Activated CD4-positive, alpha-beta T cell treated with anti-CD3 and anti-CD28 coated beads for 48 hours (primary cell): Measurements from ENCODE around the gene DMBT1.

Source experiments
- DNase-seq: peaks from one replicate; pipeline ENCODE4 v3.0.0-alpha.2; 2020

The DMBT1 gene

DNA sequence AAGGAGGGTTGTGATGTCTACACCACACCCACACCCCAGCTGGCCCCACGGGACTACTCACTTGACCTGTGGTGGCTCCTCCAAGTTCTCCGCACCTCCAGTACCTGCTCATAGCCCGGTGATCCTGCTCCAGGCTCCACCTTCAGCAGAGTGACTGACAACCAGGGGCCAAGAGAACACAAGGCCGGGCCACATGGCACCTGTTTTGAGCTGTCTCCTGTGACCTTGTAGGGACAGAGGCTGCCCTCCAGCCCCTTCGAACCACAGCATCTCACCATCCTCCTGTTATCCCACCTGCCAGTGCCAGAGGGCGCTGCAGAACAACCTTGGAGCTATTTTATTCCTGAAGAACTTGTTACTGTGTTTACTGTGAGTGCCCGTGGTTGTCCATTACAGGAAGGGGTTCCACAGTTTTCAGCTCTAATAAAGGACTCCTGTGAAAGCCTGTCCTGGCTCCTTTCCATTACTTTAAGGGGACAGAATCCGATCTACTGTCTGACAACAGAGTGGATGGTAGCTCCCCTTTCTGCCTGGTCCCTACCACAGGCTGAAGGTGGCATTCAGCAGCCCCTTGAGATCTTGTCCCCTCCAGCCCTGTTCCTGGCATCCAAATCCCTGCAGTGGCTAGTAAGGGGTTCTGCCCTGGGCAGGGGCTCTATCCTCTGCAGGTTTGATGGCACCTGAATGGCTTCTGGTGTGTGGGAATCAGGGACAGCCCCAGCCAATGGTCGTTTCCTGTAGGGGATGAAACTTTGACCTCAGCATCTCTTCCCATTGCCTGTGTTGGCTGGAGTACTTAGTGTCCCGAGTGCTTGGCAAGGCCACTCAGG, 88.3 kb downstream of the DMBT1 start:
- peak; percentile 56 for DNase-seq

DNA sequence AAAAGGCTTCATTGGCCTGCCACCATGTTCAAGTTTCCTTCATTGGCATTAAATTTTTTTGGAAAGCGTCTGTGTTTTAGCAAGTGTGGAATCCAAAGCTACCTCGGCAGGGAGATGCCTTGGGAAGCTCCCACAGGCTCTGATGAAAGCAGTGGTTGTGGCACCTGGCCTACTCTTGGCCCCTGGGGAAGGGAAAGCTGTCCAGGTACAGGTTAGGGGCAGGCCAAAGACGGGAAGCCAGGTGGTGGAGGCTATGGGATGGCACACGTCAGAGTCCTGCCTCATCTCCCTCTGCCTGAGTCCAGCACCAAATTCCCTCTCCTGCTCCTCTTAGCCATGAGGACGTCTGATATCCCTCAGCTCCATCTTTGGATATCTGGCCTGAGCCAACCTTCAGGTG, 89.3 kb downstream of the DMBT1 start:
- no peak for DNase-seq

DNA sequence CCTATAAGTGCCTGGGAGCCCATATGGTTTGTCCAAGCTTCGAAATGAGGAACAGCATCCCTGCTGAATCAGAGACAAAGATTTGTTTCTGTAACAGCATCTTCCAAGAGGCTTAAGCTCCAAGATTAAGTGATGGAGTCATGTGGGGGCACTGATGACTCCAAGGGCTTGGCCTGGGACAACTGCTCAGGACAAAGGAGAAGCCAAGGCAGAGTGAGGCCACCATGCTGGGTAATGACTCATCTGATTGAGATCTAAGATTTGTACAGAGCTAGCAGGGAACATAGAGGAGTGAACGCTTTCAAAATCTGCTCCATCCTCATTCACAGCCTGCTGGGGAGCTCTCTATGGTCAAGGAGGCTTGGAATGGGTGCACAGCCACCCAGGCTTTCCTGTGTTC, 89.8 kb downstream of the DMBT1 start:
- DNase-seq: no peak

DNA sequence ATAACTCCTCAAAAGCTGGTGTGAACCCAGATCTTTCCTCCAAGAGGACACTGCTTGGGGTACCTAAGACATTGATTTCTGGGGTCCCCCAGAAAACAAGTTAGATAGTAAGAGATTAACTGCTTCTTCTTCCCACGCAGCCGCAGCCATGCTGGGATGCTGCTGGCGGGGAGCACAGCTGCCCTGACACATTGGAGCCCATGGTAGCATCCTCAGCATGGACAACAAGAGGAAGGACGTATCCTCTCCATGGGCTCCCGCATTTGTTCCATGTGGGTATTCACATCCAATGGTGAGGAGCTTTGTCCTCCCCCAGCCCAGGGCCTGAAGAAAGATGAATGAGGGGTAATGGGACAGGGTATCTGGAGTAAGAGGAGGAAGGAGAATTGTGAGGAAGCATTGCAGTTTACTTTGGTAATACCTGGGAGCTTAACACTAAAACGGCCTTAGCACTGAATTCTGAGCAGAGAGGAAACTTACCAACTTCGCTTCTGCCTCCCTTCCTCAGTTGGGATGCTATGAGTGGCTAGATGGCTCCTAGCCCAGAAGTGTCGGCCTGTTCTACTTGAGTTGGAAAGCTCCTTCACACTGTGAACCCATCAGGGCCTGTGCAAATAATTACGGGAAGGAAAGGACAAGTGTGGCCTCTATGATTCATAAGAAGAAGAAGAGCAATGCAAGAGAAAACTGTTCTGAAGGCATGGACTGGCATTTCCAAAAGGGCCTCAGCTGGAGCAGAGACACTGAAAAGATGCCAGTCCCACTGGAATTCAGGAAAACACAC, 95.2 kb downstream of the DMBT1 start:
- DNase-seq: no peak

DNA sequence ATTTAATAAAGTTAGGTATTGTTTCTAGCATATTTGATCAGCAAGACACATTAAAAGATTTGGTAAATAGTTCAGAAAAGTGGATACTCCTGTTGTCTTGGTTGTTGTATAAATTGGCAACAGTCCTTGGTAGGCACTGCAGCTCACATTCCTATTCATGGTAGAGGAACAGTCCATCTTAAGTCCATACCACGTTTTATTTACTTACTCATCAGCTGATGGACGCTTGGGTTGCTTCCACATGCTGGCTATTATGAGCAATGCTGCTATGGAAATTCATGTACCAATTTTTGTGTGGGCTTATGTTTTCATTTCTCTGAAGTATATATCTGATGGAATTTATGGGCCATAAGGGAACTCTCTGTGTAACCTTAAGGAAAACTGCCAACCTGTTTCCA, 95.8 kb downstream of the DMBT1 start:
- no peak for DNase-seq

DNA sequence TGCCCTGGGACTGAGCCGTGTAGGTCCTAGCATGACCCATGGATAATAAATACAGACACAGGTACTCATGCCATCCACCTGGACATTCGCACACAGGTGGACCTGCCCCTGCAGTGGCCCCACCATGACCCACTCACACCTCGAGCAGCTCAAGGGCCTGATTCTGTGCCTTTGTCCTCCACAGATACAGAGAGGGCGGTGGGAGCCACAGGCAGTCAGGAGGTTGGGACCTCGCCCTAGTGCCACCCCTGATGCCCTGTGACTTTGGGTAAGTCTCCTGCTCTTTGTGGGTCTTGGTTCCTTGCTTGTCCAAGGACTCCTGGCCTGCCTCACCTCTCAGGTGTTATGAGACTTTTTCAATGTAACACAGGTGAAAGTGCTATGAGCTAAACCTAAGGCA, 96.2 kb downstream of the DMBT1 start:
- no peak for DNase-seq

DNA sequence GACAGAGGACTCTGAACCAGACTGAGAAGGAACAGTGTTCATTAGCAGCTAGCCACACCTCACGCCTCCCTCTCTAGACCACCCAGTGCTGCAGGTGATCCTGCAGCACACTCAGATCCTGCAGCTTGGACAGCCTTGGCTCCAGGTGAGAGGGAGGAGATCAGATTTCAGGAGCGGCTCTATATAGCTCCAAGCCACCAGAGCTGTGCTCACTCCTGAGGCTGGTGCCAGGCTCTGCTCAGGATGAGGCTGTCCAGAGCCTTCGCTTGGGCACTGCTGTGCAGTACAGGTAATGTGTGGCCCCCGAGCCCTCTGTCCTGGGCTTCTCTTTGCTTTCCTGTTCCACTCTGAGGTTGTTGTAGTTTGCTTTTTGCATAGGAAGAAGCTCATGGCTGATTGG, 96.7 kb downstream of the DMBT1 start:
- DNase-seq: no peak

DNA sequence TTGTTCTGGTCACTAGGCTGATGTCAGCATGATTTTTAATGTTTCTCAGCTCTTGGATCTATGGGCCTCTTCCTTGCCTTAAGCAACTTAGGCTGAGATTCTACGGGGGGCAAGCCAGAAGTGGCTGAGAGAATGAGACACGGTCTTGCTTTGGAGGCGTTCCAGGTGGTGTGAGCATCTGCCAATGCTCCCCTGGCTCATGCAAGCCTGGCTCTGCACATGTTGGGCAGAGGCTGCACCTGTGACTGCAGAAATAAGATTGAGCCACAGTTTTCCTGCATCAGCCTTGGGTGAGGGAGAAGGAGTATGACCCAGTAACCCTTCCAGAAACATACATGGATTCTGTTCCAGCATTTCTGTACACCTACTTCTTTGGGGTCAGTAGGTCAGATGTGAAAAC, 97.2 kb downstream of the DMBT1 start:
- DNase-seq: no peak

DNA sequence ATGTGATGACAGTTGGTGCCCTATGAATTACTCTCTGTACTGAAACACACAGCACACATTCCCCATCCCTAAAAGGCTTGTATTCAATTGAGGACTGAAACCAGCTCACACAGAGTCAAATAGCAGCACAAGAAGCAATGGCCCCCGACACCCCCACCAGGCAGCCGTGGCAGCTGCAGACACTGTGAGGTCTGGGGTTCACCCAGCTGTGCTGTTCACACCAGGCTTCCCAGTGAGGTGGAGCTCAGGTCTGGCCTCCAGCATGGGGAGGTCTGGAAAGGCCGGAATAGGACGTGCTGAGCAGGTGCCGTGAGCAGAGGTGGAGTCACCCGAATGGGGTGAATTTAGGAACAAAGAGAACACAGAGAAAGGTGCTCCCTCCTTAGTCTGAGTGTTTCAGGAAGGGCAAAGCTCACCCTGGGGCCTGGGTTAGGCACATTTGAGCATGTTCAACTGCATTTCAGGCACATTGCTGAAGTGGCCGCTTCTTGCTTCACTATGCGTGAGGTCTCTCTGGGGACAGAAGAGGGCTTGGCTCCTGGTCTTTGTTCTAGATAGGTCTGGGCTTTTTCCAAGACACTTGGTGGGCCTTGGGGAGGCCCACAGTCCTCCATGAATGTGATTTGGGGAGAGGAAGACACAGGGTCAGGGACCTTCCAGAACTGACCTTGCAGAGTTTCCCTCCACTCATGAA, 97.9 kb downstream of the DMBT1 start:
- no peak for DNase-seq

DNA sequence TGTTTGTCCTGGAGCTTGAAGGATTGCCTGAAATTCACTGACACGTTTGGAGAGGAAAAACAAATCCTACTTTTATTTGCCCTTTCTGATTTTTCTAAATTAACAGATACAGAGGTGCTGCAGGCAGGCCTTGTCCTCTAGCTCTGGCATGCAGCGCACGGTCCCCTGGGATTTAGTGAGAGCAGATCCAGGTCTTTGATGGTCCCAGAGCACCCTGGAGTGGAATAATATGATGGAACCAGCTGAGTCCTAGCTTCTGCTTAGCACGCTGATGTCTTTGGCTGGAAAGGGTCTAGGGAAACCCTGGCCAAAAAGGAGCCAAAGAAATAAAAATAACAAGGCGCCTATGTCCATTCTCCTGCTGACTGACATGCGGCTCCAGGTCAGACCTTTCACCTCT, 98.6 kb downstream of the DMBT1 start:
- no peak for DNase-seq

DNA sequence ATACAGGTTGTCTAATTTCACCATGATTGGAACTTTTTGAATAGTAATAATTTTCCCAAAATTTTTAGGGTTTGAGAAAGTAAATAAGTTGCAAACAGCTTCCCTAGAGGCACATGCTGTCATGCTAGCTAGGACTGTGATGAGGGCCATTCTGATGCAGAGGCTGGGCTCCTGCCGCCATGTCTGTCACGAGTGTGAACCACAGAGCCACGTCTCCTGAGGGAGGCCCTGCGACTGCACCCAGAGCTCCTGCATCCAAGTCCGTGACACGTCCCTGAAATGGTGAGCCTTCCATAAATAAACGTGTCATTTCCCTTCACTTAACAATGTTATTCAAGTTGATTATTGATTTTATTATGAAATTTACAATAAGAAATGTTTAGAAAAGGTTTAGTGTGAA, 99.1 kb downstream of the DMBT1 start:
- no peak for DNase-seq

DNA sequence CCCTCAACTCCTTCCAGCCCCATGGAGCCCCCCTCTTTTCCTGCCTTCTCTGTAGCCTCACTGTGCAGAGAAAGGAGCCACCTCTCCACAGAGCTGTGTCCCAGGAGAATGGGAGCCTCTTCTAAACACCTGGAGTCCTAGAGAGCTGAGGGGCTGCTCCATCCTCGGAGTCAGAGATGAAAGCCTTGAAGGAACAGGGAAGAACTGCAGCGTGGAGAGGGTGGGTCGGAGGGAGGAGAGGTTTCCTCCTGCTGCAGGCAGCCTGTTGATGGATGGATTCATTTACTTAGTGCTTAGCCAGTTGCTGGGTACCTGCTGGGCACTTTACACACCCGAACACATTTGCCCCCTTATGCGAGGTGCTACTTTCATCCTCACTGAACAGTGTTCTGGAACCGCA, 100.1 kb downstream of the DMBT1 start:
- no peak for DNase-seq

DNA sequence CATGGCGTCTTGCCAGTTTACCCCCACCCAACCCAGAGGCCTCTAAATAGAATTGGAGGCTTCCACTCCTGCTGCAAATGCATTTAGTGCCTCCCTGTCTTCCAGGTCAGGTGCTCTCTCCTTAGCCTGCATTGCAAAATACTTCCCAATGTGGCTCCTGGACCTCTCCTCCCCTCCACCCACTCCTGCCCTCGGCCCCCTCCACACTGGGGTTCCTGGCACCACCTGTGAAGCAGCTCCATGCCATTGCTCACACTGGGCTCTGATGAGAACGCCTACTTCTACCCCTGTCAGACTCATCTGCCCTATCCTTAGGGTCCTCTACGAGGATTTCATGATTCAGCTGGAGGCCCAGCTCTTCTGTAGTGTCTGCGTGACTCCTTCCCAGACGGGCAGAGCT, 101.7 kb downstream of the DMBT1 start:
- no peak for DNase-seq

DNA sequence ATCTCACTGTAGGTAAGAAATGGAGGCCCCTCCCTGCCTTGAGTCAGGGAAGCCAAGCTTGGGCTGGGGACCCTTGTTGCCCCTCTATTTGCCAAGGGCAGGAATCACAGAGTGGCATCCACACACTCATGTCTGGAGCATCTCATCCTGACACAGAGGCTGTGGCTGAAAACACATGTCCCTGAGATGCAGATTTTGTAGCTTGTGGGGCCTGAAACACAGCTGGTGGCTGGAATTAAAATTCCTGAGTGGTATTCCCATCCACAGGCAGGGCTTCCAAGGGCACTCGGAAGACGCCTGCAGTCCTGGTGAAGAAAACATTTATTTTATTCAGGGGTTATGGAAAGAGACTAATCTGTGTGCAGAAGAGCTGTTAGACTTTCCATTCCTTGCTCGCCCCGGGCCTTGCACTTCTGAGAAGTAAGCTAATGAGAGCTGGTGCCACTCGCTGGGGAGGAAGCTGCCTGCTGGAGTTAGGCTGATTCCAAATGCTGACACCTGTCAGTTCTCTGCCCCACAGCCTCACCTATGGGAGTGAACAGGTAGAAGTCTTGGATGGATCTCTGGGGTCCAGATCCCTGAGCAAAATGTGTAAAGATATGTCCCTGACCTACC, 103.1 kb downstream of the DMBT1 start:
- DNase-seq: no peak

DNA sequence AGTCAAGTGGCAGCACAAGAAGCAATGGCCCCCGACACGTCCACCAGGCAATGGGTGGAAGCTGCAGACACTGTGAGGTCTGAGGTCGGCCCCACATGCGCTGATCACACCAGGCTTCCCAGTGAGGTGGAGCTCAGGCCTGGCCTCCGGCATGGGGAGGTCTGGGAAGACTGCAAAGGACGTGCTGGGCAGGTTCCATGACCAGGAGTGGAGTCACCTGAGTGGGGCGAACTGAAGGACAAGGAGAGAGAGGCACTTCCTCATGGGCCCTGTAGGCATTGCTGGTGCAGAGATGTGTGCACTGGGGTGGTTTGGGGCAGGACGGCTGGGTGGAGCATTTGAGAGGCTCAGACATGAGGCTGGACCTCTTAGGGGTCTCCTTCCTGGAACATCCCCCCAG, 103.9 kb downstream of the DMBT1 start:
- no peak for DNase-seq

DNA sequence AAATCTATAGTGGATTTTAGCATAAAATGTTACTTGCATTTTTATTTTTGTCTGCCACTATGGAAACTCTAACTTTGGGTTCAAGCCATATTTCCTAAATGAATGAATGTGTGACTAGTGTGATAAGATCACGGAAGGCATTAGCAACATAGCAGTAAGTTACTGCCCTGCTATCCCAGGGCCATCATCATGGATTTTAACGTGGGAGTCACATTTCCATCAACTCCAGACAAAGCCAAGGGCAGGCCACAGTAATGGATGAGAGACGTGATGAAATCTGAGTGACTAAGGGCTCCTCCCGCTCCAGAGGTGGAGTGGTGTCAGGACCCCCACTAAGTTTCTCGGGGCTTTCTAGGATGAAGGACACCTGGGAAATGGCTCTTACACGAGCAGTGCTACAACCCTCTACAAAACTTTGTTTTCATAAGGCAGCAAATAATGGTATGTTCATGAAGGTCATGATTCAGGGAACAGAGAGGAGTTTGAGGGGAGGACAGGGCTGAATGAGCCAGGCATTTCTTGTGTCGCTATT, 104.8 kb downstream of the DMBT1 start:
- DNase-seq: no peak

DNA sequence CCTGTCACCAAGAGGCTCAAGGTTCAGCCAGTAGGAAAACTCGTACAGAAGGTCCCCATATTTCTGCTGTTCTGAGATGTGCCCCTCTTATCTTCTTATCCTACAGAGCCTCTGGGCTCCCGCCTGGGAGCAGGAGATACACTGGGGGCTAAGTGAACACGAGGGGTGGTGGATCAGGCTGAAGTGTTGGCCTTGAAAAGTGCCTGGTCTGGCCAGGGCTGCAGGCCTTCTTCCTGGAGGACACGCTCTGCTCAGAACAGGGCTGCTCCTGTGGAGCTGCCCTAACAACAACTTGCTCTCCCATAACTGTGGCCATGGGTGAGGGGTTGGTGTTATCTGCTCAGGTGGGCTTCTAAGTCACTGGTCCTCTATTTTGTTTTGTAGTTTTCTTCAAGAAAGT, 105.4 kb downstream of the DMBT1 start:
- no peak for DNase-seq

DNA sequence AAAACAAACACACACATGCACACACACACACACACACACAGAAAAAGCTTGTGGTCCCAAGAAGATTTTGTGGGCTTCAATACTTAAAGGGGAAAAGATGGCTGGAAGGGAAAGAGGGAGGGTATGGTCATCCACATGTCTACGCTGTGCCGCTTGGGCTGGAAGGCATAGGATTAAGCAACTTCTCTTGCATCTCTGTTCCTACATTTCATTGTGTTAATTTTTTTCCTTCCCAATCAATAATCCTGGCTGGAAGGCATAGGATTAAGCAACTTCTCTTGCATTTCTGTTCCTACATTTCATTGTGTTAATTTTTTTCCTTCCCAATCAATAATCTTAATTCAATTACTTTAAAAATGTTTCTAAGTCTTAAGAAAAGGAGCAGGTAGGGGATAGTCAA, 108.5 kb downstream of the DMBT1 start:
- DNase-seq: no peak

DNA sequence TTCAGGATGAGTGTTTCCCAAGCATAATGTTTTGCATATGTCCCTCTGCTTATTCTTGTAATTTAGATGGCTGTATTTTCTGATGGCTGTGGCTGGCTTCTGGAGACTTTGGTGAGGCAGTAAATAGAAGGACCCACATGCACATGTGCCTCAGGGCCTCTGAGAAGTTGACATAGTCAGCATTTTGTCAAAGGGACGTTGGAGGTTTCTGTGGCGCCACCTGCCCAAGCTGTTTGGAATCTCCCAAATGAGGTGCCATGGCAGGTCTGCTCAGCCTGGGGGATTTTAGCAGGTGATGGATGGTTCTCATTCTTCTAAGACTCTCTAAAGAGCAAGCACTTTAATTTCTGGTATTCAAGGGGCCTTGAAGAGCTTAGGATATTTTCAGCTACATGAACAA, 109.3 kb downstream of the DMBT1 start:
- no peak for DNase-seq

DNA sequence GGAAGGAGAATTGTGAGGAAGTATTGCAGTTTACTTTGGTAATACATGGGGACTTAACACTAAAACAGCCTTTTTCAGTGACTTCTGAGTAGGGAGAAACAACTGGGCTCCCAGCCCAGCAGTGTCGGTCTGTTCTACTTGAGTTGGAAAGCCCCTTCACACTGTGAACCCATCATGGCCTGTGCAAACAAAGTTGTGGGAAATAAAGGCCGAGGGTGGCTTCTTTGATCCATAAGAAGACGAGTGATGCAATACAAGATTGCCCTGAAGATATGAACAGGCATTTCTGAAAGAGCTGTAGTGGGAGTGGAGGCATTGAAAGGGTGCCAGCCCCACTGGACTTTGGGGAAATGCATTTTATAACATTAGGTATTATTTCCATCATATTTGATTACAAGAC, 110.8 kb downstream of the DMBT1 start:
- no peak for DNase-seq

DNA sequence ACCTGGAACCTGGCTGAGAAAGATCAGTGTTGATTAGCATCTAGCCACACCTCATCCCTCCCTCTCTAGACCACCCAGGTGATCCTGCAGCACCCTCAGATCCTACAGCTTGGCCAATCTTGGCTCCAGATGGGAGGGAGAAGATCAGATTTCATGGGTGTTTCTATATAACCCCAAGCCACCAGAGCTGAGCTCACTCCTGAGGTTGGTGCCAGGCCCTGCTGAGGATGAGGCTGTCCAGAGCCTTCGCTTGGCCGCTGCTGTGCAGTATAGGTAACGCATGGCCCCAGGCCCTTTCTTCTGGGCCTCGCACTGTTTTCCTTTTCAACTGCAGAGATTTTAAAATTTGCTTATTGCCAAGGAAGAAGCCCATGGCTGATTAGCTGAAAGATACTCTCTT, 112.1 kb downstream of the DMBT1 start:
- no peak for DNase-seq

DNA sequence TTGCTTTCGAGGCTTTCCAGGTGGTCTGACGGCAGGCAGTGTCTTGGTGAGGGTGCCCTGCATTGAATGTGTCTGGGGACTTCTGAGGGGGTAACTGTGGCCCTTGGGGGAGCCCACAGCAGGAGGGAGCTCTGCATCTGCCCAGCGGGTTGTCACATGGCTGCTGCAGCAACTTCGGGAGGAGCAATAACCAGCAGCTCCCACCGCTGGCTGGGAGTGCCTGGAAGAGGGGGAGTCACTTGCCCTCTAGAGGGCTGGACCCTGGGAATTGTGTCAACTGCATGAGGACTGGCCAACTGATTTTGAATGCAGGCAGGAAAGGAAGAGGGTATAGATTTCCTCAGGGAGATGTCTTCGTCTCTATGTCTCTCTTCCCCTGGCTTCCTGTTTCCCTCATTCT, 112.7 kb downstream of the DMBT1 start:
- no peak for DNase-seq

DNA sequence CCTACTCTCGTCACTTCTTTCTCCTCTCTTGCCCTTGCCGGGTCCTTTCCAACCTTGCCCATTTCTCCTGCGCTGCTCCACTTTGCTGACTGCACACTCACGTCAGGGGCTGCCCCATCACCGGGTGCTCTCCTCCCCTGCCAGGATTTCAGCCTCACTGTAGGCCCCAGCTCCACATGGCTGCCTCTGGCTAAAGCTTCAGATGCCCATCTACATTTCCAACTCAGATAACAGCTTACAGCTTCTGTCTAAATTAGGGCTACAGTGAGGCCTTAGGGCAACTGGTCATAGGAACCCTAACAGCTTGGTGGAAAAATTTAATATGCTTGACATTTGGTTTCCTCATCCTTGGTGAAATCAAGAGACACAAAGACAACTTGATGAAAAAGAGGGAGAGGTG, 113.2 kb downstream of the DMBT1 start:
- DNase-seq: no peak
